ENCODE data around the gene ST3GAL3. TPM values are rescaled to one million over a fixed set of nuclear protein-coding genes. Genes with fewer than 3 reads are reported as not detected.

Gene ST3GAL3
- total RNA-seq, 1 donor from 2014 or later = 15.2 TPM

GRCh38 chr1:43938892-43939587, 231.7 kb downstream of the ST3GAL3 start:
- TF ChIP-seq, protein P1, sequence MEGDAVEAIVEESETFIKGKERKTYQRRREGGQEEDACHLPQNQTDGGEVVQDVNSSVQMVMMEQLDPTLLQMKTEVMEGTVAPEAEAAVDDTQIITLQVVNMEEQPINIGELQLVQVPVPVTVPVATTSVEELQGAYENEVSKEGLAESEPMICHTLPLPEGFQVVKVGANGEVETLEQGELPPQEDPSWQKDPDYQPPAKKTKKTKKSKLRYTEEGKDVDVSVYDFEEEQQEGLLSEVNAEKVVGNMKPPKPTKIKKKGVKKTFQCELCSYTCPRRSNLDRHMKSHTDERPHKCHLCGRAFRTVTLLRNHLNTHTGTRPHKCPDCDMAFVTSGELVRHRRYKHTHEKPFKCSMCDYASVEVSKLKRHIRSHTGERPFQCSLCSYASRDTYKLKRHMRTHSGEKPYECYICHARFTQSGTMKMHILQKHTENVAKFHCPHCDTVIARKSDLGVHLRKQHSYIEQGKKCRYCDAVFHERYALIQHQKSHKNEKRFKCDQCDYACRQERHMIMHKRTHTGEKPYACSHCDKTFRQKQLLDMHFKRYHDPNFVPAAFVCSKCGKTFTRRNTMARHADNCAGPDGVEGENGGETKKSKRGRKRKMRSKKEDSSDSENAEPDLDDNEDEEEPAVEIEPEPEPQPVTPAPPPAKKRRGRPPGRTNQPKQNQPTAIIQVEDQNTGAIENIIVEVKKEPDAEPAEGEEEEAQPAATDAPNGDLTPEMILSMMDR (IDR thresholded peaks at IDR 0.05) = no peak
- peaks cover 3% of the 10 kb centered on the region for H3K36me3 Mint-ChIP-seq (ENCODE audit: low read depth)
- no peak overlapping the region for H3K4me3 Mint-ChIP-seq (ENCODE audit: unreplicated experiment)
- peaks cover 10% of the 10 kb centered on the region for H3K27me3 Mint-ChIP-seq (ENCODE audit: low read depth)
- no peak overlapping the region for H3K27ac Mint-ChIP-seq (ENCODE audit: unreplicated experiment)
- peaks cover 3% of the 10 kb centered on the region for H3K4me1 Mint-ChIP-seq (ENCODE audit: low read depth)
- no peak for DNase-seq (ENCODE audit: low spot score)
- H3K9me3 Mint-ChIP-seq (ENCODE audit: low read depth) = no peaks in the 10 kb centered on the region

DNA sequence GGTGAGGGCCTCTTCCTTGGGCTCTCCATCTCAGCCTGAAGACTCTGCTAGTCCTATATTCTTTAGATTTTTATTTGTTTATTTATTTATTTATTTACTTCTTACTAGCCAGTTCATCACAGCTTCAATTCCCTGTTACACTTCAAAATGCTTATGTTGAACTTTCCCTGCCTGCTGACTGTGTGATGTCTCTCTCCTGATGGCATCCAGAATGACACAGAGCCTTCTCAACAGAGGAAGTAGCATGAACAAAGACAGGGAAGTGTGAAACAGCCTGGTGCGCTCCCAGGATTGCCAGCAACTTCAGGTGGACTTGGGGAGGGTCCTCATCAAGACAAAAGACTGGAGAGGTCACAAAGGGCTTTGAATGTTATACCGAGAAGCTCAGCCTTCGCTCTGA, 235.1 kb downstream of the ST3GAL3 start:
- Mint-ChIP-seq H3K4me1 (ENCODE audit: low read depth) (peaks cover 10% of the 10 kb centered on the region), H3K36me3 (ENCODE audit: low read depth) (peaks cover 3% of the 10 kb centered on the region)

GRCh38 chr1:43944860-43945259, 237.5 kb downstream of the ST3GAL3 start:
- Mint-ChIP-seq H3K9me3 (ENCODE audit: low read depth) (no peaks in the 10 kb centered on the region), H3K36me3 (ENCODE audit: low read depth) (peaks cover 1% of the 10 kb centered on the region), H3K4me1 (ENCODE audit: low read depth) (peaks cover 28% of the 10 kb centered on the region), H3K27me3 (ENCODE audit: low read depth) (peaks cover 3% of the 10 kb centered on the region), H3K4me3 (ENCODE audit: unreplicated experiment) (no peak overlapping the region), H3K27ac (ENCODE audit: unreplicated experiment) (no peak overlapping the region)
- DNase-seq (ENCODE audit: low spot score) = no peak
- TF ChIP-seq, protein P1 (IDR thresholded peaks at IDR 0.05) = no peak

More for the DNA sequence above, 235.1 kb downstream of the ST3GAL3 start:
- no peak overlapping the region for H3K27ac Mint-ChIP-seq (ENCODE audit: unreplicated experiment)
- H3K27me3 Mint-ChIP-seq (ENCODE audit: low read depth) = peaks cover 10% of the 10 kb centered on the region
- no peaks in the 10 kb centered on the region for H3K9me3 Mint-ChIP-seq (ENCODE audit: low read depth)
- TF ChIP-seq, protein P1 (IDR thresholded peaks at IDR 0.05) = no peak
- DNase-seq (ENCODE audit: low spot score) = no peak
- no peak overlapping the region for H3K4me3 Mint-ChIP-seq (ENCODE audit: unreplicated experiment)

GRCh38 chr1:43945674-43946235, 238.4 kb downstream of the ST3GAL3 start:
- TF ChIP-seq, protein P1 (IDR thresholded peaks at IDR 0.05) = no peak
- peak overlapping the region; percentile 86 for H3K4me3 Mint-ChIP-seq (ENCODE audit: unreplicated experiment)
- H3K27ac Mint-ChIP-seq (ENCODE audit: unreplicated experiment) = peak overlapping the region; percentile 98
- H3K36me3 Mint-ChIP-seq (ENCODE audit: low read depth) = peaks cover 6% of the 10 kb centered on the region
- H3K27me3 Mint-ChIP-seq (ENCODE audit: low read depth) = no peaks in the 10 kb centered on the region
- no peak for DNase-seq (ENCODE audit: low spot score)
- no peaks in the 10 kb centered on the region for H3K9me3 Mint-ChIP-seq (ENCODE audit: low read depth)
- peaks cover 32% of the 10 kb centered on the region for H3K4me1 Mint-ChIP-seq (ENCODE audit: low read depth)

DNA sequence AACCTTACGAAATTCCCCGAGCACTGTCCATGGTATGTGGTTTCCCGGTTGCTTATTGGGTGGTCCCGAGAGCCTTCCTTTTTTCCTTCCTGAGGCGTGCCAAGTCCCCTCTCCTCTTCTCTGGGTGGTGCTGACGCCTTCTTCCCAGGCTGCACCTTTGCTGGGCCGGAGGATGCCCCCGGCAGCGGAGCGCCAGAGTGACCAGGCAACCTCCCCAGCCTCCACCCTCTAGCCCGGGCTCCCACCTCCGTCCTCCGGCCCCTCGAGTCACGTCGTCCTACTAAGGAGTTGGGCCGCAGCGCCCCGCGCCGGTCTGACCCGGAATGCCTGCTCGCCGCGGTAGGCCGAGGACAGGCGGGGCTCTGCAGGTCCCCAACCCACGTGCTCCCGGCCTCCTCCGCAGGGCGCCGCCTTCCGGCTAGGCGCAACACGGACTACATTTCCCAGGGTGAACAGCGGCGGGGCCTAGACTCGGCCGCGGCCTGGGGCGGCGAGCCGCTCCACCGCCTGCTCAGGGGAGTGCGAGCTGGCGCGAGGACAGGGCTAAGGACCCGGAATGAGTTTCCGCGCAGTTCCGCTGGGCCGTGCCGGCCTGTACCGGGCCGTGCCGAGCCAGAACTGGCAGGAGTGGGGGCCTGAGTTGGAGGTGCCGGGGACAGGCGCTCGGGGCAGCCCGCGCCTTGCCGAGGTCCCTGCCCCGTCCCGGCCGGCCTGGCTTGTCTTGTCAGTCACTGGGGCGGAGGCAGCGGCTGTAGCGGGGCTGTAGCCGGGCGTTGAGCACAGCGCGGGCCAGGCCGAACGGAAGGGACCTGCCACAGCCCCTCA, 239.1 kb downstream of the ST3GAL3 start, which contains the start of gene IPO13:
TSS of gene IPO13 (plus strand) at position 715 of the 825 bp plus-strand sequence. CDS start 651 bp downstream, outside the sequence.
- peaks cover 33% of the 10 kb centered on the region for H3K4me1 Mint-ChIP-seq (ENCODE audit: low read depth)
- H3K9me3 Mint-ChIP-seq (ENCODE audit: low read depth) = no peaks in the 10 kb centered on the region
- H3K36me3 Mint-ChIP-seq (ENCODE audit: low read depth) = peaks cover 6% of the 10 kb centered on the region
- peak within 1 kb of the TSS; percentile 98 for H3K27ac Mint-ChIP-seq (ENCODE audit: unreplicated experiment)
- DNase-seq (ENCODE audit: low spot score) = peak; percentile 98
- TF ChIP-seq, protein P1 (IDR thresholded peaks at IDR 0.05) = peak; percentile 82
- H3K27me3 Mint-ChIP-seq (ENCODE audit: low read depth) = no peaks in the 10 kb centered on the region
- peak within 1 kb of the TSS; percentile 86 for H3K4me3 Mint-ChIP-seq (ENCODE audit: unreplicated experiment)
